WERI-Rb-1 (cell line): ENCODE data around the gene MOB3C.

ENCODE experiments used
- DNase-seq: peaks from one replicate; pipeline ENCODE4 v3.0.0-alpha.2; 2020
- H3K27ac ChIP-seq: fragments of 250-450 bp; sonication (Bioruptor Pico); 2 replicates; pipeline ENCODE4 v1.5.1; 2020; ENCODE audit warnings: mild to moderate bottlenecking, moderate library complexity
- H3K27me3 ChIP-seq: fragments of 250-450 bp; sonication (Bioruptor Pico); 2 replicates; pipeline ENCODE4 v1.5.1; 2021; ENCODE audit warnings: mild to moderate bottlenecking, low read depth, moderate library complexity; ENCODE audit not compliant: insufficient read depth, severe bottlenecking
- H3K36me3 ChIP-seq: fragments of 250-450 bp; sonication (Bioruptor Pico); 2 replicates; pipeline ENCODE4 v1.5.1; 2020; ENCODE audit warnings: mild to moderate bottlenecking, moderate library complexity
- H3K4me3 ChIP-seq: 2 replicates; pipeline ENCODE4 v1.5.1; 2011; ENCODE audit warnings: low read depth, mild to moderate bottlenecking, control low read depth, low read length
- H3K9me3 ChIP-seq: fragments of 250-450 bp; sonication (Bioruptor Pico); 2 replicates; pipeline ENCODE4 v1.5.1; 2021; ENCODE audit warnings: mild to moderate bottlenecking, moderate library complexity; ENCODE audit not compliant: severe bottlenecking
- CTCF ChIP-seq: IDR thresholded peaks from 2 replicates; pipeline ENCODE4 v1.5.1; 2011; ENCODE audit warnings: low read depth, mild to moderate bottlenecking, control low read depth, inconsistent platforms, low read length

Gene MOB3C

DNA sequence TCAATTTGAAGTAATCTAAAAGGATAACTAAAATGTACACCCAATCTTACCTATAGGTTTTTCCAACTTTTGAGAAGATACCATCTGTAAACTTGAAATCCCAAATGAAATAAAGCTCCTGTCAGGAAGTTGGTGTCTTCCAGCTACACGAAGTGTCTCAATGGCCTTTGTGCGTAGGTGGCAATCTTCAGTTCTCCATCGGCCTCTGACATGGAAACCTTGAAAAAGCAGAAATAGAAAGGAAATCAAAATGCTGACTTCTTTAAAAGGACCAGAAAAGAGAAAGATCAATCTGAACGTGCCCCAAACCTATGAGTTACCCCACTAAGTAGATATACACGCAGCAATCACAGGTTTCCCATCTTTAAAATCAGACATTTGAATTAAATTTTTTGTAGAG lies 22.5 kb downstream of the MOB3C start:
- Histone ChIP-seq H3K4me3 (no peak overlapping the region), H3K9me3 (no peaks in the 10 kb centered on the region), H3K27ac (no peak overlapping the region), H3K36me3 (peaks cover 11% of the 10 kb centered on the region), H3K27me3 (no peaks in the 10 kb centered on the region)
- DNase-seq, result no peak
- no peak for TF ChIP-seq CTCF

DNA sequence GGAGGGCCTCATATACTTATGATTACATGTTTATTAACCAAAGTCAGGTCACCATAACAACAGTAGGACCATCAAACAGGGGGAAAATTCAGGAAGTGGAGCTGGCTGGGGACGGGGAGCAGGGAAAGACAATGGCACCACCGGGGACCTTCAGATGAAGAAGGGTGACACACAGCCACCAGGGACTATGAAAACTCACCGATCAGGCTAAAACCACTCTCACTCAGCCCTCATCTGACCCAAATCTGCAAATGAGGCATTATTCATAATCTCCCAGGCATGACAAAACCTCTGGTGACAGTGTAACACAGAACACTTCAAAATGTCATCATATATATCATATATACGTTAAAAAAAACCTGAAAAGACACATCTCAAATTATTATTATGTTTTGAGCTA lies 23.8 kb downstream of the MOB3C start:
- DNase-seq, result no peak
- Histone ChIP-seq H3K4me3 (no peak overlapping the region), H3K27ac (no peak overlapping the region), H3K36me3 (peaks cover 11% of the 10 kb centered on the region), H3K27me3 (no peaks in the 10 kb centered on the region), H3K9me3 (no peaks in the 10 kb centered on the region)
- TF ChIP-seq CTCF, result no peak

DNA sequence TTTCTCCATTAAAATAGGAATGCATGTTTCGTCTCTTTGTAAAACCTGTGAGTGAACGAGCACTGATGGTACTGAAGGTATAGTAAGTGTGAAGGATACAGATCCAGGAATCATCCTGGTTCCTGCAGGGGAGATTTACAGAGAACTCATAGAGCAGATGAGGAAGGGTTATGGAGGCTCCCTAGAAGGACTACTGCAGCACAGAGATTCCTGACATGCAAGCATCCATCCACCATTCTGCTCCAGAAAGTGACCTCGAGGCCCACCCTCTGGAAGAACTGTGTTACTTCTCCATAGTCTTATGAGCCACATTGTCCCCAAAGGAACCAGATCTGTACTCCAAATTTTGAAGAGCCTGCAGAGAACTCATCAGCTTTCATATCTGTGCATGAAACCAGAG lies 27.1 kb downstream of the MOB3C start:
- Histone ChIP-seq H3K27me3 (no peaks in the 10 kb centered on the region), H3K36me3 (peaks cover 11% of the 10 kb centered on the region), H3K9me3 (no peaks in the 10 kb centered on the region), H3K27ac (no peak overlapping the region), H3K4me3 (no peak overlapping the region)
- no peak for DNase-seq
- no peak for TF ChIP-seq CTCF

- H3K4me3 ChIP-seq, result no peak overlapping the region
- DNase-seq, result no peak
- H3K27ac ChIP-seq, result no peak overlapping the region
- H3K9me3 ChIP-seq, result no peaks in the 10 kb centered on the region
- no peaks in the 10 kb centered on the region for H3K27me3 ChIP-seq
- TF ChIP-seq CTCF, result no peak
- H3K36me3 ChIP-seq, result peaks cover 3% of the 10 kb centered on the region; the same call in 1 of the 2 replicates
Measured at GRCh38 chr1:46587069-46587468, 29.5 kb downstream of the MOB3C start.

- H3K4me3 ChIP-seq, result no peak overlapping the region
- H3K36me3 ChIP-seq, result peaks cover 1% of the 10 kb centered on the region; the same call in 1 of the 2 replicates
- no peaks in the 10 kb centered on the region for H3K27me3 ChIP-seq
- no peak for TF ChIP-seq CTCF
- DNase-seq, result no peak
- no peaks in the 10 kb centered on the region for H3K9me3 ChIP-seq
- no peak overlapping the region for H3K27ac ChIP-seq
Measured at GRCh38 chr1:46585312-46585938, 31.2 kb downstream of the MOB3C start.

- Histone ChIP-seq H3K27ac (no peak overlapping the region), H3K27me3 (no peaks in the 10 kb centered on the region), H3K9me3 (no peaks in the 10 kb centered on the region), H3K36me3 (no peaks in the 10 kb centered on the region), H3K4me3 (no peak overlapping the region)
- DNase-seq, result peak; percentile 58
- no peak for TF ChIP-seq CTCF
Measured at GRCh38 chr1:46583494-46583893, 33.1 kb downstream of the MOB3C start.
